Thyroid gland (tissue), 4 donors: ENCODE measurements around the gene SMPDL3B.

Experiments used
- POLR2A ChIP-seq, 2 donors: fragments of 450-650 bp; IDR thresholded peaks; one replicate each; pipeline ENCODE4 v1.6.1; 2017; ENCODE audit warnings: antibody characterized with exemption in 2 of 2, mild to moderate bottlenecking in 2 of 2, moderate library complexity in 1 of 2
- TF ChIP-seq, protein P1 (sequence below), 6 experiments: fragments of 200-600 bp in 3 of 6; fragments of 450-650 bp in 3 of 6; sonication (generic) in 3 of 6; IDR thresholded peaks; one replicate each; pipeline ENCODE4 v1.5.1; 2016 to 2019; ENCODE audit warnings: antibody characterized with exemption in 6 of 6, mild to moderate bottlenecking in 2 of 6, inconsistent platforms in 1 of 6, moderate library complexity in 1 of 6

DNA sequence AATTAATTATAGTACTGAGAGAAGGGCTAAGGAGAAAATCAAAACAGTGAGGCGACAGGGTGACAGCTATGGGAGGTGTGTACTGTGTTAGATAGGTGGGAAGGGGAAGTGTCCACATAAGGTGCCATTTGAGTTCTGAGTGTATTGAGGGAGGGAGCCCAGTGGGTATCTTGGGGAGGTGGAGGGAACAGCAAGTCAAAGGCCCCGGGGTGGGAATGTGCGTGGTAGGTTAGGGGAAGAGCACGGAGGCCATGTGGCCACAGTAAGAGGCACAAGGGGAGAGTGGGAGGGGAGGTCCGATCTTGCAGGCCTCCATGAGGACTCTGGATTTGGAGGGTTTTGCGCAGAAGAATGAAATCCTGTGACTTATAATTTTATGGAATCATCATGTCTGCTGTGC, 22.0 kb downstream of the SMPDL3B start:
- TF ChIP-seq, protein P1, sequence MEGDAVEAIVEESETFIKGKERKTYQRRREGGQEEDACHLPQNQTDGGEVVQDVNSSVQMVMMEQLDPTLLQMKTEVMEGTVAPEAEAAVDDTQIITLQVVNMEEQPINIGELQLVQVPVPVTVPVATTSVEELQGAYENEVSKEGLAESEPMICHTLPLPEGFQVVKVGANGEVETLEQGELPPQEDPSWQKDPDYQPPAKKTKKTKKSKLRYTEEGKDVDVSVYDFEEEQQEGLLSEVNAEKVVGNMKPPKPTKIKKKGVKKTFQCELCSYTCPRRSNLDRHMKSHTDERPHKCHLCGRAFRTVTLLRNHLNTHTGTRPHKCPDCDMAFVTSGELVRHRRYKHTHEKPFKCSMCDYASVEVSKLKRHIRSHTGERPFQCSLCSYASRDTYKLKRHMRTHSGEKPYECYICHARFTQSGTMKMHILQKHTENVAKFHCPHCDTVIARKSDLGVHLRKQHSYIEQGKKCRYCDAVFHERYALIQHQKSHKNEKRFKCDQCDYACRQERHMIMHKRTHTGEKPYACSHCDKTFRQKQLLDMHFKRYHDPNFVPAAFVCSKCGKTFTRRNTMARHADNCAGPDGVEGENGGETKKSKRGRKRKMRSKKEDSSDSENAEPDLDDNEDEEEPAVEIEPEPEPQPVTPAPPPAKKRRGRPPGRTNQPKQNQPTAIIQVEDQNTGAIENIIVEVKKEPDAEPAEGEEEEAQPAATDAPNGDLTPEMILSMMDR (IDR thresholded peaks at IDR 0.05), result no peak
- TF ChIP-seq POLR2A (IDR thresholded peaks at IDR 0.05), result no peak
